ENCODE results near the gene EIF2A.
"Not testable (repeated sequence)": the region's sequence is repeated elsewhere in the genome, so short reads cannot be mapped to it uniquely, and the experiment has no call there.

EIF2A gene

GRCh38 chr3:150546226-150547044 lies at the start of gene EIF2A, which contains the start of gene SERP1:
EIF2A (plus strand) TSS chr3:150546787; CDS start chr3:150546803, 16 bp downstream.
SERP1 (minus strand) TSS chr3:150546496; CDS start chr3:150546135, 361 bp downstream.
- intact Hi-C loops (cut with DNase I) = loop anchor here (1.0 to 5.0 kb wide), 3 partner anchors 57 to 216 kb away; partner anchors contain the start of genes SELENOT, SIAH2 and TSC22D2
- peak; percentile 97 to 100 (median 99) for DNase-seq

- intact Hi-C loops (cut with DNase I) = loop anchor here (2.0 to 5.0 kb wide), 2 partner anchors 86 to 269 kb away; no protein-coding TSS in a partner anchor
- no peak for DNase-seq
Observed at GRCh38 chr3:150497956-150498355, 48.6 kb upstream of the EIF2A start.

- intact Hi-C loops (cut with DNase I); DNase-seq: not testable (repeated sequence)
Observed at GRCh38 chr3:150500960-150501359, 45.6 kb upstream of the EIF2A start.

GRCh38 chr3:150503402-150504099 lies 43.0 kb upstream of the EIF2A start:
- intact Hi-C loops (cut with DNase I) = no loop called here

GRCh38 chr3:150504483-150504882 lies 42.1 kb upstream of the EIF2A start:
- intact Hi-C loops (cut with DNase I) = no loop called here

More at GRCh38 chr3:150503402-150504099, 43.0 kb upstream of the EIF2A start:
- DNase-seq = no peak

GRCh38 chr3:150508401-150508800 lies 38.2 kb upstream of the EIF2A start:
- intact Hi-C loops (cut with DNase I) = no loop called here

More at GRCh38 chr3:150504483-150504882, 42.1 kb upstream of the EIF2A start:
- no peak for DNase-seq

GRCh38 chr3:150509780-150510179 lies 36.8 kb upstream of the EIF2A start:
- no peak for DNase-seq
- intact Hi-C loops (cut with DNase I) = no loop called here

More at GRCh38 chr3:150508401-150508800, 38.2 kb upstream of the EIF2A start:
- no peak for DNase-seq

- intact Hi-C loops (cut with DNase I) = no loop called here
- DNase-seq = no peak
Observed at GRCh38 chr3:150511122-150511821, 35.3 kb upstream of the EIF2A start.

GRCh38 chr3:150515210-150515609 lies 31.4 kb upstream of the EIF2A start:
- no peak for DNase-seq
- intact Hi-C loops (cut with DNase I) = no loop called here

- intact Hi-C loops (cut with DNase I) = no loop called here
- no peak for DNase-seq
Observed at GRCh38 chr3:150519026-150519425, 27.6 kb upstream of the EIF2A start.

- intact Hi-C loops (cut with DNase I) = no loop called here
- no peak for DNase-seq
Observed at GRCh38 chr3:150520408-150520807, 26.2 kb upstream of the EIF2A start.

- no peak for DNase-seq
- intact Hi-C loops (cut with DNase I) = no loop called here
Observed at GRCh38 chr3:150521463-150521862, 25.1 kb upstream of the EIF2A start.

- intact Hi-C loops (cut with DNase I) = no loop called here
Observed at GRCh38 chr3:150523538-150523937, 23.0 kb upstream of the EIF2A start.

GRCh38 chr3:150527464-150528255 lies 18.9 kb upstream of the EIF2A start:
- intact Hi-C loops (cut with DNase I) = no loop called here
- DNase-seq = no peak

More at GRCh38 chr3:150523538-150523937, 23.0 kb upstream of the EIF2A start:
- no peak for DNase-seq

GRCh38 chr3:150528354-150528797 lies 18.2 kb upstream of the EIF2A start:
- intact Hi-C loops (cut with DNase I) = no loop called here
- no peak for DNase-seq

GRCh38 chr3:150531775-150532174 lies 14.8 kb upstream of the EIF2A start:
- DNase-seq = no peak
- intact Hi-C loops (cut with DNase I) = no loop called here

GRCh38 chr3:150535204-150535603 lies 11.4 kb upstream of the EIF2A start:
- DNase-seq = no peak
- intact Hi-C loops (cut with DNase I) = no loop called here

Measured in head of caudate nucleus (tissue), 42 donors.